ENCODE measurements around the gene GOLGA6L7. TPM values are rescaled to one million over a fixed set of nuclear protein-coding genes. Genes with fewer than 3 reads are reported as not detected.

GOLGA6L7 gene
- total and polyA plus RNA-seq, 7 experiments from 2014 or later = not detected

DNA sequence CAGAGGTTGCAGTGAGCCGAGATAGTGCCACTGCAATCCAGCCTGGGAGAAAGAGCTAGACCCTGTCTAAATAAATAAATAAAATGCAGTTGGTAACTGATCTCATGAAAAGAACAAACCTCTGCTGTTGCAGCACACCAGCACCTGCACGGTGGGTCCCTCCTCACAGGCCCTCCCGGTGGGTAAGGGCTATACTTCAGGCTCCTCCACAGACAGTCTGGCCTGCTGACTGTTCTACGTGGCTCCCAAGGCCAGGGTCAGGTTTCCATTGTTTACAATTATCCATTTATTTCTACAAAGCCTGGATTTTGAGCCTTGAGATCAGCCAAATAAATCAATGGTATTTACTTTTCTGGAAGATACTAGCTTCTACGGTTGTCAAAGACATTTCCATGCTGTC is 32.2 kb upstream of the GOLGA6L7 start:
- Mint-ChIP-seq H3K9me3 (no peaks in the 10 kb centered on the region), H3K36me3 (no peaks in the 10 kb centered on the region), H3K4me3 (no peak overlapping the region), H3K27me3 (peaks cover 0 to 20% (median 0%) of the 10 kb centered on the region in 5 donors), H3K27ac (no peak overlapping the region), H3K4me1 (peaks cover 0 to 25% (median 17%) of the 10 kb centered on the region in 7 donors)
- no peak overlapping the region for H3K4me3 ChIP-seq (ENCODE audit: low read length)
- DNase-seq (no peak), ATAC-seq (no peak)
- CTCF ChIA-PET = interaction anchor here (0.8 to 1.2 kb wide), 2 partner anchors 10 to 95 kb away, joined by 3 read pairs; no protein-coding TSS in a partner anchor
- no peaks in the 10 kb centered on the region for H3K36me3 ChIP-seq (ENCODE audit: control insufficient read depth in 2 of 3, insufficient read depth in 3 of 3, low read length in 3 of 3)
- intact Hi-C loops (cut with micrococcal nuclease) = loop anchor here in 1 of 2 donors (10.0 kb wide), 1 partner anchor 384 kb away; the partner anchor contains the start of gene NSMCE3
- POLR2A ChIA-PET = interaction anchor here (0.7 to 1.1 kb wide), 2 partner anchors 11 to 13 kb away, joined by 3 to 4 read pairs; no protein-coding TSS in a partner anchor
- H3K4me1 ChIP-seq (ENCODE audit: control insufficient read depth in 2 of 2, insufficient read depth in 2 of 2, low read length in 2 of 2) = peaks cover 6 to 18% of the 10 kb centered on the region in 2 donors
- no peaks in the 10 kb centered on the region for H3K27me3 ChIP-seq (ENCODE audit: control insufficient read depth in 2 of 2, insufficient read depth in 2 of 2, low read length in 2 of 2)
- no peaks in the 10 kb centered on the region for H3K9me3 ChIP-seq (ENCODE audit: control insufficient read depth in 2 of 3, low read length in 3 of 3)
- H3K27ac ChIP-seq (ENCODE audit: low read depth, low read length) = no peak overlapping the region

DNA sequence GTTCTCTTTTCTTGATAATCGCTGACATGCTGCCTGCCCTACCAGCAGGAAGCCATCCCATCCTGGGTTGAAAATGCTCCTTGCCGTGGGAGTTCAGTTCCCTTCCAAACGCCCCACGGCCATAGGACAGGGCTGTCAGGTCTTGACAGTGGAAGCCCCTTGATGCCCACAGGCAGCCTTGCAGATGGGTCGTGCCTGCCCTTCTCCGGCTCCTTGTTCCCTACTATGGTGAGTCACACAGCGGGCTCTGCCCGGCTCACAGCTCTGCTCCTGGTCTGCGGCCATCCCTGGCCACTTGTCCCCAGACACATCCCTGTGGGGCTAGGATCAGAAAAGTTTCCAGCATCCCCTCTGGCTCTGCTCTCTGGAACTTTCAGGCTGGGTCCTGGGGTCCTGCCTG is 31.1 kb upstream of the GOLGA6L7 start:
- POLR2A ChIA-PET = interaction anchor here (0.8 to 1.7 kb wide), 2 partner anchors 11 to 84 kb away, joined by 4 to 5 read pairs; no protein-coding TSS in a partner anchor
- CTCF ChIA-PET = interaction anchor here (1.6 kb wide), 1 partner anchor 96 kb away, joined by 6 read pairs; no protein-coding TSS in a partner anchor

DNA sequence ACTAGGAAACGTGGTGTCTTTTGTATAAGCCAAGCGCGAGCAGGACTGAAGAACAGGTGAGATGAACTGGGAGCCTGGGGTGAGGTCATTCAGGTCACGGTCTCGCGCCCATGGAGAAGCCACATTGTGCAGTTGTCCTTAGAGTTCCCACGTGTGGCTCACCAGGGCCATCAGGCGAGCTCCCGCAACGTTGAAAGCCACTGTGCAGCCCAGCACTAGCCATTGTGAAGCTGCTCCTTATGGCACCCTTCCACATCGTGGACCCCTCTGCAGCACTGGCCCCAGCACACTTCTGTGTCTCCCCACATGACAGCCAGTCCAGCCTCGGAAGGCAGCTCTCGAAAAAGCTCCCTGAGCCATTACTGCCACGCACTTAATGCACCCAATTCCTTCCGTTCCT is 29.8 kb upstream of the GOLGA6L7 start:
- Histone ChIP-seq H3K27me3 (ENCODE audit: control insufficient read depth in 2 of 2, insufficient read depth in 2 of 2, low read length in 2 of 2) (no peaks in the 10 kb centered on the region), H3K4me3 (ENCODE audit: low read length) (no peak overlapping the region), H3K4me1 (ENCODE audit: control insufficient read depth in 2 of 2, insufficient read depth in 2 of 2, low read length in 2 of 2) (peaks cover 0 to 9% of the 10 kb centered on the region in 2 donors), H3K27ac (ENCODE audit: low read depth, low read length) (no peak overlapping the region), H3K9me3 (ENCODE audit: control insufficient read depth in 2 of 3, low read length in 3 of 3) (no peaks in the 10 kb centered on the region), H3K36me3 (ENCODE audit: control insufficient read depth in 2 of 3, insufficient read depth in 3 of 3, low read length in 3 of 3) (no peaks in the 10 kb centered on the region)
- Mint-ChIP-seq H3K4me3 (no peak overlapping the region), H3K9me3 (no peaks in the 10 kb centered on the region), H3K27ac (peak overlapping the region in 1 of 9 donors; percentile 4), H3K27me3 (peaks cover 0 to 2% (median 0%) of the 10 kb centered on the region in 5 donors), H3K36me3 (no peaks in the 10 kb centered on the region), H3K4me1 (peaks cover 0 to 32% (median 23%) of the 10 kb centered on the region in 7 donors)
- no peak for ATAC-seq
- ChIA-PET CTCF (interaction anchor here (1.3 to 1.6 kb wide), 2 partner anchors 98 to 212 kb away, joined by 6 read pairs; no protein-coding TSS in a partner anchor), POLR2A (interaction anchor here (0.7 to 1.7 kb wide), 4 partner anchors 10 to 97 kb away, joined by 3 to 7 read pairs (median 4); no protein-coding TSS in a partner anchor)
- intact Hi-C loops (cut with micrococcal nuclease) = no loop called here
- DNase-seq = no peak

More for the DNA sequence above, 31.1 kb upstream of the GOLGA6L7 start:
- H3K9me3 Mint-ChIP-seq = no peaks in the 10 kb centered on the region
- H3K36me3 Mint-ChIP-seq = no peaks in the 10 kb centered on the region
- H3K4me1 ChIP-seq (ENCODE audit: control insufficient read depth in 2 of 2, insufficient read depth in 2 of 2, low read length in 2 of 2) = peaks cover 0 to 10% of the 10 kb centered on the region in 2 donors
- no peak overlapping the region for H3K4me3 Mint-ChIP-seq
- no peaks in the 10 kb centered on the region for H3K36me3 ChIP-seq (ENCODE audit: control insufficient read depth in 2 of 3, insufficient read depth in 3 of 3, low read length in 3 of 3)
- no peak overlapping the region for H3K27ac ChIP-seq (ENCODE audit: low read depth, low read length)
- DNase-seq (no peak), ATAC-seq (no peak)
- H3K4me1 Mint-ChIP-seq = peaks cover 0 to 25% (median 20%) of the 10 kb centered on the region in 7 donors
- no peaks in the 10 kb centered on the region for H3K27me3 ChIP-seq (ENCODE audit: control insufficient read depth in 2 of 2, insufficient read depth in 2 of 2, low read length in 2 of 2)
- no peak overlapping the region for H3K4me3 ChIP-seq (ENCODE audit: low read length)
- peak overlapping the region in 1 of 9 donors; percentile 38 for H3K27ac Mint-ChIP-seq
- H3K27me3 Mint-ChIP-seq = peaks cover 0 to 12% (median 0%) of the 10 kb centered on the region in 5 donors
- intact Hi-C loops (cut with micrococcal nuclease) = no loop called here
- no peaks in the 10 kb centered on the region for H3K9me3 ChIP-seq (ENCODE audit: control insufficient read depth in 2 of 3, low read length in 3 of 3)

DNA sequence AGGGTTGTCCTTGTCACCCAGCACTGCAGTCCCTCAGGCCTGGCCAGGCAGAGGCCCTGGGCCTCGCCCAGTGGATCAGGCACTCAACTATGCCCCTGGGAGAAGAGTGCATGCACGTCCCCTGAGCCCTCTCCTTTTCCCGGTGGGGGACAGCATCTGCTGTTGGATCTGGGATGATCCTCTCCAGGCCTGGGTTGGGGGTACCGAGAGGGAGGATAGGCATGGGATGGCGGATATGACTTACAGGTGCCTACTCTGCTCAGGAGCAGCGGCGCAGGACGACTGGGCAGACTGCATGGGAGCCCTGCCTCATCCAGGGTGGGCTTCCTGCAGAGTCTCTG is 28.4 kb upstream of the GOLGA6L7 start:
- Mint-ChIP-seq H3K27ac (peak overlapping the region in 1 of 9 donors; percentile 8), H3K9me3 (no peaks in the 10 kb centered on the region), H3K27me3 (no peaks in the 10 kb centered on the region), H3K36me3 (no peaks in the 10 kb centered on the region), H3K4me1 (peaks cover 0 to 32% (median 23%) of the 10 kb centered on the region in 7 donors), H3K4me3 (peak overlapping the region in 3 of 10 donors; percentile 34 to 66 (median 56))
- Histone ChIP-seq H3K9me3 (ENCODE audit: control insufficient read depth in 2 of 3, low read length in 3 of 3) (no peaks in the 10 kb centered on the region), H3K36me3 (ENCODE audit: control insufficient read depth in 2 of 3, insufficient read depth in 3 of 3, low read length in 3 of 3) (no peaks in the 10 kb centered on the region), H3K27ac (ENCODE audit: low read depth, low read length) (no peak overlapping the region), H3K4me3 (ENCODE audit: low read length) (no peak overlapping the region), H3K4me1 (ENCODE audit: control insufficient read depth in 2 of 2, insufficient read depth in 2 of 2, low read length in 2 of 2) (peaks cover 0 to 9% of the 10 kb centered on the region in 2 donors), H3K27me3 (ENCODE audit: control insufficient read depth in 2 of 2, insufficient read depth in 2 of 2, low read length in 2 of 2) (no peaks in the 10 kb centered on the region)
- intact Hi-C loops (cut with micrococcal nuclease) = loop anchor here in 1 of 2 donors (2.0 kb wide), 1 partner anchor 14 kb away; no protein-coding TSS in a partner anchor
- CTCF ChIA-PET = interaction anchor here (0.9 kb wide), 1 partner anchor 57 kb away, joined by 3 read pairs; no protein-coding TSS in a partner anchor
- no peak for DNase-seq
- ATAC-seq = no peak
- POLR2A ChIA-PET = no interaction called here

DNA sequence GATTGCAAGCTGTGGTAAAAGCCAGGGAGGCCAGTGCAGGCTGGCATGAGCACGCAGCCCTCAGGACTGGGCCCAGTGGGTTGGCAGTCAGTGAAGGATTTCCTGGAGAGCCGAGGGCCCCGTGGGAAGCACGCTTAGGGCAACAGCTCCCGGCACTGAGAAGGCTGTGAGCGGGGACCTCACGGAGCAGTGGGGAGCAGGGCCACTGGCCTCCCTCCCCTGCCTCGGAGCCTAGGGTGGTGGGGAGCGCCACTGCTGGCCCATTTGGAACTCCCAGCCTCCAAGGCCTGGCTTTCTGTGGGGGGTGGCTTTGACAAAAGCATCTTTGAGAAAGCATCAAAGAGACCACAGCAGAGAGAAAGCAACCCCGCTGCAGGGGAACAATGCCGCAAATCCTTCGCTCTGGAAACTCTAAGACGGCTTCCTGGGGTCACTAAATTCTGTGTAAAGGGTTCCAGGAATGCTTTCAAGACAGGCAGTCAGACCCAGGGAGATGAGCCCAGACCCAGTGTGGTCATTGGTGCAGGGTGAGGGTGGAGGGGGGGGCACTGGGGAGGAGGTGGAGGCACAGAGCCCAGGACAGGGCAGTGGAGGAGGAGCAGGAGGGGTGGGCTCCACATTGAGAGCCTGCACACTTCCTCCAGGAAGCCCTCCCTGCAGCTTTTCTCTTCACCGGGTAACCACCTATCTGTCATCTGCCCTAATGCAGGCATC is 27.8 kb upstream of the GOLGA6L7 start:
- Mint-ChIP-seq H3K36me3 (no peaks in the 10 kb centered on the region), H3K27ac (peak overlapping the region in 3 of 9 donors; percentile 8 to 79 (median 46)), H3K4me1 (peaks cover 0 to 32% (median 22%) of the 10 kb centered on the region in 7 donors), H3K27me3 (no peaks in the 10 kb centered on the region), H3K4me3 (peak overlapping the region in 7 of 10 donors; percentile 38 to 68 (median 65)), H3K9me3 (no peaks in the 10 kb centered on the region)
- intact Hi-C loops (cut with micrococcal nuclease) = loop anchor here in 1 of 2 donors (2.0 kb wide), 1 partner anchor 15 kb away; no protein-coding TSS in a partner anchor
- CTCF ChIA-PET = interaction anchor here (0.9 to 3.5 kb wide), 5 partner anchors 21 to 213 kb away, joined by 3 to 31 read pairs (median 4); no protein-coding TSS in a partner anchor
- H3K4me1 ChIP-seq (ENCODE audit: control insufficient read depth in 2 of 2, insufficient read depth in 2 of 2, low read length in 2 of 2) = peaks cover 0 to 9% of the 10 kb centered on the region in 2 donors
- H3K36me3 ChIP-seq (ENCODE audit: control insufficient read depth in 2 of 3, insufficient read depth in 3 of 3, low read length in 3 of 3) = no peaks in the 10 kb centered on the region
- H3K4me3 ChIP-seq (ENCODE audit: low read length) = no peak overlapping the region
- H3K27me3 ChIP-seq (ENCODE audit: control insufficient read depth in 2 of 2, insufficient read depth in 2 of 2, low read length in 2 of 2) = no peaks in the 10 kb centered on the region
- POLR2A ChIA-PET = no interaction called here
- ATAC-seq (peak; percentile 31), DNase-seq (peak in 4 of 9 donors; percentile 21 to 42 (median 36))
- no peaks in the 10 kb centered on the region for H3K9me3 ChIP-seq (ENCODE audit: control insufficient read depth in 2 of 3, low read length in 3 of 3)
- no peak overlapping the region for H3K27ac ChIP-seq (ENCODE audit: low read depth, low read length)

DNA sequence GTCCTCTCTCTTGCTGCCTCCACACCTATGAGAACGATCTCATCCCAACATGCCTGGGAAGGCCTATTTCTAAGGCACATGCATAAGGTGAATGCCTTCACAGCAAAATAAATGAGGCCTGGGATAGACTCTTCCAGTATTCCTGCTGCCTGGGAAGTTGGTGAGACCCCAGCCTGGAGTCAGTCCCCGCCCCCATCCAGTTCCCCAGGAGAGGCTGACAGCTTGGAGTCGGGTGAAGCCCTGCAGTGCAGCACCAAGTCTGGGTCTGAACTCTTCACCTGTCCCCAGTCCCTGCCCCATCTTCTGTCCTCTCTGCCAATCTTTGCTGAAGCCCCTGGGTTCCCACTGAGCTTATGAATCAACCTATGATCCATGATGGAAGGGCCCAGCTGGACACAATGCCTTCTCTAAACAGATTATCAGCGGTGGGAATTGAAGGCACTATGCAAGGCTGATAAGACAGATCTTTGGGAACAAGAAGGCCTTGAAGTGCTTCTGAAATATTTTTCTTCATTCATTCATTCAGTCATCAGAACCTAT is 27.1 kb upstream of the GOLGA6L7 start:
- H3K4me3 Mint-ChIP-seq = peak overlapping the region in 7 of 10 donors; percentile 25 to 68 (median 64)
- H3K4me1 Mint-ChIP-seq = peaks cover 0 to 32% (median 22%) of the 10 kb centered on the region in 7 donors
- H3K9me3 Mint-ChIP-seq = no peaks in the 10 kb centered on the region
- H3K27me3 Mint-ChIP-seq = no peaks in the 10 kb centered on the region
- ChIA-PET POLR2A (interaction anchor here (0.8 kb wide), 1 partner anchor 12 kb away, joined by 3 read pairs; no protein-coding TSS in a partner anchor), CTCF (interaction anchor here (0.6 to 3.5 kb wide), 7 partner anchors 8 to 214 kb away, joined by 3 to 31 read pairs (median 4); no protein-coding TSS in a partner anchor)
- H3K9me3 ChIP-seq (ENCODE audit: control insufficient read depth in 2 of 3, low read length in 3 of 3) = no peaks in the 10 kb centered on the region
- DNase-seq (no peak), ATAC-seq (no peak)
- peaks cover 0 to 9% of the 10 kb centered on the region in 2 donors for H3K4me1 ChIP-seq (ENCODE audit: control insufficient read depth in 2 of 2, insufficient read depth in 2 of 2, low read length in 2 of 2)
- no peak overlapping the region for H3K27ac ChIP-seq (ENCODE audit: low read depth, low read length)
- no peaks in the 10 kb centered on the region for H3K36me3 Mint-ChIP-seq
- no peaks in the 10 kb centered on the region for H3K36me3 ChIP-seq (ENCODE audit: control insufficient read depth in 2 of 3, insufficient read depth in 3 of 3, low read length in 3 of 3)
- no peaks in the 10 kb centered on the region for H3K27me3 ChIP-seq (ENCODE audit: control insufficient read depth in 2 of 2, insufficient read depth in 2 of 2, low read length in 2 of 2)
- H3K27ac Mint-ChIP-seq = peak overlapping the region in 2 of 9 donors; percentile 46 to 79
- no peak overlapping the region for H3K4me3 ChIP-seq (ENCODE audit: low read length)
- intact Hi-C loops (cut with micrococcal nuclease) = no loop called here

Measured in naive thymus-derived CD4-positive, alpha-beta T cell (primary cell).